ENCODE measurements around the gene TBX5.

Gene TBX5

GRCh38 chr12:114404926-114405518 is 922 bp downstream of the TBX5 start:
- DNase-seq (ENCODE audit: low spot score), result no peak

- no peak for DNase-seq (ENCODE audit: low spot score)
Measured at GRCh38 chr12:114404083-114404925, 1.6 kb downstream of the TBX5 start.

- no peak for DNase-seq (ENCODE audit: low spot score)
Measured at GRCh38 chr12:114403690-114404066, 2.3 kb downstream of the TBX5 start.

DNA sequence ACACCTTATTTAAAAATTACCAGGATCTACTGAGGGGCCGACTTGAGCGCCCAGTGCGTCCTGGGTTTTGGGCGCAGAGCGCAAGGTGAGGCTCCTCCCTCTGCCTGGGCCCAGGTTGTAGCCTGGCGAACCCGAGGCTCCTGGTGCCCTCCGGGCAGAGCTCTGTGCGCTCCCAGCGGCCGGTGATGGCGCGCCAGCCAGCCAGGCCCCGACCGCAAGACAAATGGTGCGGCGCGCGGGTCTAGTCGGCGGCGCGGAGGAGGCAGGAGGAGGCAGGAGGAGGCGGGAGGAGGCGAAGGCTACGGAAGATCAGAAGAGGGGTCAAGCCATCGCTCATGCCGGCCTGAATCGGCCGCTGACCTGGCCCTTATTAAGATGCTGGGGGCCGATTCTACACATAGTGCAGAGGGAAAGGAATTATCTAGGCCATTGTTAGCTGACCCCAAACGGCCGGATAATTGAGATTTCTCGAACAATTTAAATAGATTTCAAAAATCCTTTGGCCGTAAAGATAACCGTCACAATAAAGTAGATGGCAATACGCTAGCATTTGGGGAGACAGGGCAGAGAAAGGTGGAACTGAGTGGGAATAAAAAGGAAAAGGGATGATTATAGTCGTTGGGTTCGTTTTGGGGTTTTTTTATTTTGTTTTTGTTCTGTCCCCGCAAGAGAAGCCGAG is 2.8 kb downstream of the TBX5 start:
- DNase-seq (ENCODE audit: low spot score), result no peak

- no peak for DNase-seq (ENCODE audit: low spot score)
Measured at GRCh38 chr12:114402084-114402717, 3.7 kb downstream of the TBX5 start.

GRCh38 chr12:114401328-114402083 is 4.4 kb downstream of the TBX5 start:
- no peak for DNase-seq (ENCODE audit: low spot score)

GRCh38 chr12:114400925-114401324 is 5.0 kb downstream of the TBX5 start:
- DNase-seq (ENCODE audit: low spot score), result peak; percentile 79

- DNase-seq (ENCODE audit: low spot score), result no peak
Measured at GRCh38 chr12:114400361-114400811, 5.6 kb downstream of the TBX5 start.

DNA sequence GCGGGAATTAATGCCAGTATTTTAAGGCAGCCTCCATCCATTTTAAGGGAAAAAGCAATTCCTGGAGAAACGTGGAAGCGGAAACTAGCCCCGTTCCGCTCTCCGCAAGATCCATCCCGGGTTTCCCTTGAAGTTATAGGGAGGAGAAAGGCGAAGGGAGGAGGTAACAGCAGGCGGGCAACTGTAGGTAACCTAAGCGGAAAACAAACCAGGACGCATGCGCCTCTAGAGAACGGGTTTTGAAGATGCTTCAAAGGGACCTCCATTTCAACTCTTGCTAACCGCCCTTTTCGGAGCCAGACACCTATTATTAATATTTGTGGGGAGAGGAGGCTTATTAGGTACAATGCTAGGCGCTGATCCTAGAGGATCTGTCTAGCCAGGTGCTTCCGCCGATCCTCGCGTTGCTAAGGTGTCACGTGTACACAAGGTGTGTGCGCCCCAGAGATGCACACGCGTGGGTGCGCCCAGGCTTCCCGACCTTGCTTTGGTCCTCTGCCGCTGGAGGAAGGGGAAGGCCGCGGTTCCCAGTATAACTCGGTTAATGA is 6.2 kb downstream of the TBX5 start:
- DNase-seq (ENCODE audit: low spot score), result peak; percentile 87

DNA sequence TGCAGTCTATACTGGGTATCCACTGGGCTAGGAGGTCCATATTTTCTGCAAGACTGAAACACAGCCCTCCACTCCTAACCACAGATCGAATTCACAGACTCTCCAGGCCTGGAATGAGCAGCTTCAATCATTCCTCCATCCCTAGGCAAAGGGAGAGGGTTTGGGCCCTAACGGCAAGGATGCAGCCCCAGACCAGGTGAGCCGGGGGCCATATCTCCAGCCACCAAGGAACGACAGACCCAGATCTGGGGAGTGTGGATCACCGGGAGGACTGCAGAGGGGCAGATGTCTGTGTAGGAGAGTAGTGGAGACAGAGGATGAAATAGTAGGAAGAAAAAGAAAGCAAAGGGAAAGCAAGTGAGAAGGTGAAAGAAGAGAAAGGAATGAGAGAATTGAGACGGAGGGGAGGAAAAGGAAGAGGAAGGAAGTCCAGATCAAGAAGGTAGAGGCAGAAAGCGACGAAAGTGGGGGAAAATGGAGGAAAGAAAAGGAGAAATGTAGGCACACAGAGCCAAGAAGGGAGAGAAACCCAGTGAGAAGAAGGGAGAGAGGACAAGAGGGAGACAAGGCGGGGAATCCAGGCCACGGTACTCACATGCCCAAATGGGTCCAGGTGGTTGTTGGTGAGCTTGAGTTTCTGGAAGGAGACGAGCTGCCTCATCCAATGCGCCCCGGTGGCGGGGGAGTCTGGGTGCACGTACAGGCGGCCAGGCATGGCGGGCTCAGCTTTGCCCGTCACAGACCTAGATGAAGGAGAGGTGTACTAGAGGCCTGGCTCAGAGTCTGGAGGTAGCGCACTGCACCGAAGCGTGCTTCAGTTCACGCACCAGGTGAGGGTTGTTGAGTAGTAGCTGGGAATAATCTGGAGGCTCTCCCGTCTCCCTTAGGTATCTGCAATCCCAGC is 7.7 kb downstream of the TBX5 start:
- no peak for DNase-seq (ENCODE audit: low spot score)

DNA sequence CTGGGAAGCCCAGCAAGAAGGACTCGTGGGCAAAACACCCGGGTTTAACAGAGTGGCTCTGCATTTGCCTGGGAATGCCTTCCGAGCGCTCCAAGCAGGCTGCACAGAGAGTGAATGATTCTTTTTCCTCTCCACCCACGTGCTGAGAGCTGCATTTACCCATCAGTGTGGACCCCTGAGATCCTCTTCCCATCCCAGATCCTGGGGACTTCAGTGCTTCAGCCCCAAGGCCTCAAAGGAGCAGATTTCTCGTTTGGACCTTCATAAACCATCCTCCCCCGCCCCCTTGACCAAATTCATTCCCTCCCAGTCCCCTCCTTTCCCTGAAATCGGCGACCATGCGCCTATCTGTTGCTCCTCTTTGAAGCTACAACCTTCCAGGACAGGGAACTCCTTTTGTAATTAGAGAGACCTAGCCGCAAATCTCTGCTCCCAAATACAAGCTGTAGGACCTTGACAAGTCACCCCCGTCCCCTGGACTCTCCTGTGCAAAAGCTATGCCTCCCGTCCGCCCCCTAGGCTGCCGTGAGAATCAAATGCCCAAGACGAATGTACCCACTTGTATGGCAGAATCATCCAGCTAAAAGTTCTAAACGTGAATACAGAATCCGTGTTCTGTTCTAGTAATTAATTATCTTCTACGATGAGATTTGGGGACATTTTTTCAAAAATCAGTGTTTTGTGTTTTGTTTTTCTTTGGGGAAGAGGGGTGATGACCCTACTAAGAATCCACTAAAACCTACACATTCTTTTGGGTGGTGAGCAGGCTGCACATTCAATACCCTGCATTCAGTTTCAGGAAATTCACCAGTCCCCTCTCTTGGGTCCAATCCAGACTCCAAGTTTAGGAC is 8.8 kb downstream of the TBX5 start:
- DNase-seq (ENCODE audit: low spot score), result no peak

GRCh38 chr12:114396153-114396868 is 9.6 kb downstream of the TBX5 start:
- no peak for DNase-seq (ENCODE audit: low spot score)

GRCh38 chr12:114395755-114396152 is 10.2 kb downstream of the TBX5 start:
- DNase-seq (ENCODE audit: low spot score), result no peak

- DNase-seq (ENCODE audit: low spot score), result no peak
Measured at GRCh38 chr12:114395233-114395632, 10.7 kb downstream of the TBX5 start.

GRCh38 chr12:114393569-114393968 is 12.4 kb downstream of the TBX5 start:
- no peak for DNase-seq (ENCODE audit: low spot score)

GRCh38 chr12:114392909-114393308 is 13.0 kb downstream of the TBX5 start:
- DNase-seq (ENCODE audit: low spot score), result no peak

GRCh38 chr12:114391088-114391487 is 14.9 kb downstream of the TBX5 start:
- no peak for DNase-seq (ENCODE audit: low spot score)

- DNase-seq (ENCODE audit: low spot score), result no peak
Measured at GRCh38 chr12:114384739-114385138, 21.2 kb downstream of the TBX5 start.

- DNase-seq (ENCODE audit: low spot score), result no peak
Measured at GRCh38 chr12:114381177-114381576, 24.8 kb downstream of the TBX5 start.

Data from left forelimb (tissue), 1 donor.